ENCODE results near the gene TRAPPC2L.

Gene TRAPPC2L

GRCh38 chr16:88861359-88861758 lies 4.4 kb downstream of the TRAPPC2L start:
- no peak for DNase-seq

- no peak for DNase-seq
These were observed 6.0 kb downstream of the TRAPPC2L start for GRCh38 chr16:88862968-88863367.

GRCh38 chr16:88863426-88863825 lies 6.5 kb downstream of the TRAPPC2L start:
- no peak for DNase-seq

GRCh38 chr16:88864099-88864498 lies 7.2 kb downstream of the TRAPPC2L start:
- no peak for DNase-seq

- DNase-seq, result no peak
These were observed 7.6 kb downstream of the TRAPPC2L start for GRCh38 chr16:88864521-88864920.

GRCh38 chr16:88865310-88865709 lies 8.4 kb downstream of the TRAPPC2L start:
- no peak for DNase-seq

GRCh38 chr16:88865742-88866141 lies 8.8 kb downstream of the TRAPPC2L start:
- DNase-seq, result no peak

GRCh38 chr16:88866151-88866920 lies 9.4 kb downstream of the TRAPPC2L start, which contains the start of gene PABPN1L:
TSS of gene PABPN1L (minus strand) at chr16:88866660. CDS start at chr16:88866606, 54 bp downstream.
- DNase-seq, result no peak

GRCh38 chr16:88867581-88868246 lies 10.8 kb downstream of the TRAPPC2L start:
- no peak for DNase-seq

- DNase-seq, result no peak
These were observed 12.2 kb downstream of the TRAPPC2L start for GRCh38 chr16:88868974-88869672.

GRCh38 chr16:88869673-88869980 lies 12.7 kb downstream of the TRAPPC2L start:
- no peak for DNase-seq

GRCh38 chr16:88870608-88871348 lies 13.9 kb downstream of the TRAPPC2L start:
- DNase-seq, result no peak

- no peak for DNase-seq
These were observed 14.4 kb downstream of the TRAPPC2L start for GRCh38 chr16:88871349-88871702.

- DNase-seq, result no peak
These were observed 14.9 kb downstream of the TRAPPC2L start for GRCh38 chr16:88871730-88872416.

- no peak for DNase-seq
These were observed 15.9 kb downstream of the TRAPPC2L start for GRCh38 chr16:88872650-88873331.

- DNase-seq, result no peak
These were observed 18.1 kb downstream of the TRAPPC2L start for GRCh38 chr16:88874938-88875599.

- DNase-seq, result no peak
These were observed 18.8 kb downstream of the TRAPPC2L start for GRCh38 chr16:88875703-88876234.

- DNase-seq, result no peak
These were observed 20.1 kb downstream of the TRAPPC2L start for GRCh38 chr16:88876942-88877526.

GRCh38 chr16:88877564-88878289 lies 20.8 kb downstream of the TRAPPC2L start:
- no peak for DNase-seq

GRCh38 chr16:88878356-88878755 lies 21.4 kb downstream of the TRAPPC2L start:
- DNase-seq, result no peak
